GM12878 (cell line): ENCODE data around the gene ANKIB1. TPM values are rescaled to one million over a fixed set of nuclear protein-coding genes. Genes with fewer than 3 reads are reported as not detected.

Source experiments
- ATAC-seq: fragments of 200-7000 bp; cut with Tn5 transposase; 3 replicates; pipeline ENCODE4 v1.9.1; 2020; ENCODE audit warnings: mild to moderate bottlenecking, moderate library complexity
- BruUV-seq: library from RNA; stranded (reverse); fragments of 400-500 nt; replicated peaks from 2 replicates; lab custom pipeline; 2021; lab: Mats Ljungman, UMichigan
- CTCF ChIA-PET: fragments of 300-600 bp; sonication (Branson Sonifier 250); formaldehyde crosslinking; extraction: SDS; loops from one replicate; lab custom pipeline; 2021; ENCODE audit warnings: inconsistent platforms; lab: Yijun Ruan, JAX
- POLR2A ChIA-PET: fragments of 350-600 bp; formaldehyde crosslinking; extraction: SDS; loops from one replicate; lab custom pipeline; 2021; ENCODE audit warnings: inconsistent platforms; lab: Charles Lee
- RAD21 ChIA-PET: fragments of 300-600 bp; sonication (Branson Sonifier 250); formaldehyde crosslinking; loops from one replicate; lab custom pipeline; 2023; ENCODE audit warnings: antibody characterized with exemption; ENCODE audit not compliant: unreplicated experiment; lab: Charles Lee
- SMC1A ChIA-PET: fragments of 300-600 bp; sonication (Branson Sonifier 250); formaldehyde crosslinking; loops from one replicate; lab custom pipeline; 2023; ENCODE audit not compliant: unreplicated experiment, uncharacterized antibody; lab: Charles Lee
- DNase-seq: peaks from one replicate; pipeline ENCODE4 v3.0.0-alpha.2; 2011; ENCODE audit warnings: low read depth, low spot score
- FAIRE-seq: peaks from 3 replicates; lab custom pipeline; 2011; peaks lifted over from hg19 to GRCh38; lab: Jason Lieb, UNC
- H2AFZ ChIP-seq: 2 replicates; pipeline ENCODE4 v1.6.0; 2011; ENCODE audit warnings: low read depth, low read length, control low read depth; ENCODE audit not compliant: control insufficient read depth
- H3K27ac ChIP-seq: 2 replicates; pipeline ENCODE4 v1.5.1; 2011; ENCODE audit warnings: control low read depth; ENCODE audit not compliant: control insufficient read depth, insufficient read depth
- H3K27me3 ChIP-seq, 2 experiments: replicated peaks in 1 of 2; 2 replicates each; pipeline versions ENCODE4 v1.6.0 to v1.6.1; 2011; ENCODE audit warnings: low read length in 1 of 2; ENCODE audit not compliant: control insufficient read depth in 2 of 2, insufficient read depth in 2 of 2
- H3K36me3 ChIP-seq, 2 experiments: 2 replicates each; pipeline ENCODE4 v1.5.1; 2011; ENCODE audit warnings: low read length in 1 of 2; ENCODE audit not compliant: control insufficient read depth in 2 of 2, insufficient read depth in 2 of 2
- H3K4me1 ChIP-seq: 2 replicates; pipeline ENCODE4 v1.6.1; 2011; ENCODE audit warnings: mild to moderate bottlenecking, low read length, moderate library complexity, mixed read lengths; ENCODE audit not compliant: control insufficient read depth, insufficient read depth
- H3K4me2 ChIP-seq: 2 replicates; pipeline ENCODE4 v1.6.0; 2011; ENCODE audit warnings: control low read depth; ENCODE audit not compliant: control insufficient read depth, insufficient read depth
- H3K4me3 ChIP-seq: fragments of 200-600 bp; sonication (generic); 2 replicates; pipeline ENCODE4 v1.5.1; 2016
- H3K79me2 ChIP-seq: 2 replicates; pipeline ENCODE4 v1.6.0; 2011; ENCODE audit warnings: low read length; ENCODE audit not compliant: control insufficient read depth, insufficient read depth
- H3K9ac ChIP-seq: 2 replicates; pipeline ENCODE4 v1.8.0; 2011; ENCODE audit warnings: low read length, control low read depth, mixed read lengths; ENCODE audit not compliant: control insufficient read depth, insufficient read depth
- H3K9me3 ChIP-seq: replicated peaks from 3 replicates; pipeline ENCODE4 v1.5.1; 2011; ENCODE audit warnings: mild to moderate bottlenecking, low read length; ENCODE audit not compliant: control insufficient read depth, insufficient read depth
- H4K20me1 ChIP-seq: 2 replicates; pipeline ENCODE4 v1.6.0; 2011; ENCODE audit not compliant: control insufficient read depth, insufficient read depth
- ATF2 ChIP-seq: IDR thresholded peaks from 2 replicates; pipeline ENCODE4 v1.6.1; 2012; ENCODE audit warnings: low read length, inconsistent platforms
- BACH1 ChIP-seq: fragments of 450-650 bp; IDR thresholded peaks from 2 replicates; pipeline ENCODE4 v1.6.1; 2017; ENCODE audit warnings: mild to moderate bottlenecking, borderline replicate concordance
- BHLHE40 ChIP-seq, 2 experiments: fragments of 450-650 bp in 1 of 2; IDR thresholded peaks; 2 replicates each; pipeline ENCODE4 v1.6.1; 2011 to 2017; ENCODE audit warnings: low read depth in 2 of 2, borderline replicate concordance in 1 of 2, improper control_type of control experiment in 1 of 2, low read length in 1 of 2, mild to moderate bottlenecking in 1 of 2
- CBFB ChIP-seq: IDR thresholded peaks from 2 replicates; pipeline ENCODE4 v1.6.1; 2016; ENCODE audit warnings: antibody characterized with exemption, low read depth
- CHD4 ChIP-seq: fragments of 200-600 bp; sonication (generic); IDR thresholded peaks from 2 replicates; pipeline ENCODE4 v1.6.1; 2016; ENCODE audit warnings: mild to moderate bottlenecking
- DPF2 ChIP-seq: fragments of 450-650 bp; IDR thresholded peaks from 2 replicates; pipeline ENCODE4 v1.6.1; 2017; ENCODE audit warnings: mild to moderate bottlenecking
- HDGF ChIP-seq: fragments of 450-650 bp; IDR thresholded peaks from 2 replicates; pipeline ENCODE4 v1.6.1; 2016; ENCODE audit warnings: antibody characterized with exemption
- LARP7 ChIP-seq: fragments of 450-650 bp; IDR thresholded peaks from 2 replicates; pipeline ENCODE4 v1.6.1; 2017; ENCODE audit warnings: mild to moderate bottlenecking
- NR2C1 ChIP-seq: fragments of 450-650 bp; IDR thresholded peaks from 2 replicates; pipeline ENCODE4 v1.6.1; 2017; ENCODE audit warnings: antibody characterized with exemption, mild to moderate bottlenecking, moderate library complexity
- PKNOX1 ChIP-seq: fragments of 450-650 bp; IDR thresholded peaks from 2 replicates; pipeline ENCODE4 v1.6.1; 2016; ENCODE audit warnings: mild to moderate bottlenecking
- RCOR1 ChIP-seq: conservative IDR thresholded peaks from 2 replicates; pipeline ENCODE4 v1.6.1; 2012; ENCODE audit warnings: low read depth, low read length, improper control_type of control experiment
- SIX5 ChIP-seq: IDR thresholded peaks from 2 replicates; pipeline ENCODE4 v1.6.1; 2011; ENCODE audit warnings: mild to moderate bottlenecking, low read depth, low read length, moderate library complexity; ENCODE audit not compliant: severe bottlenecking
- SMC3 ChIP-seq: IDR thresholded peaks from 2 replicates; pipeline ENCODE4 v1.6.1; 2011; ENCODE audit warnings: low read length, improper control_type of control experiment, borderline replicate concordance
- SP1 ChIP-seq: IDR thresholded peaks from one replicate; pipeline ENCODE4 v1.6.1; 2011; ENCODE audit warnings: low read depth, low read length
- SRF ChIP-seq, 2 experiments: IDR thresholded peaks; 2 replicates each; pipeline ENCODE4 v1.6.1; 2011; ENCODE audit warnings: low read depth in 2 of 2, low read length in 2 of 2, mild to moderate bottlenecking in 1 of 2, moderate library complexity in 1 of 2
- ZBED1 ChIP-seq: IDR thresholded peaks from 2 replicates; pipeline ENCODE4 v1.6.1; 2016; ENCODE audit warnings: borderline replicate concordance
- WGBS: methylation state at CpG from one replicate; pipeline ENCODE4 v1.1.6; 2016; ENCODE audit warnings: low lambda C conversion rate; ENCODE audit not compliant: insufficient replicate concordance, insufficient coverage; ENCODE audit errors: missing lambda C conversion rate; 5-methylcytosine and 5-hydroxymethylcytosine counted together
- in situ Hi-C: fragments of 300-500 bp; cut with MboI; formaldehyde crosslinking; loops from 9 replicates; pipeline ENCODE4 v1.14.3; 2018; ENCODE audit warnings: mixed read lengths
- intact Hi-C: fragments of 100-400 bp; cut with micrococcal nuclease; formaldehyde crosslinking; loops from one replicate; pipeline ENCODE4 v1.14.2; 2022; ENCODE audit not compliant: unreplicated experiment
- polyA plus RNA-seq, 11 experiments: library from polyadenylated mRNA; depleted of rRNA in 4 of 11; unstranded in 6 of 11; stranded (reverse) in 5 of 11; fragments of >200 nt; fragmentation: Nextera tagmentation in 4 of 11; fragmentation: Illumina TruSeq in 1 of 11; extraction: Ambion mirVana in 4 of 11; extraction: Trizol in 1 of 11; gene quantifications; 1 replicate in 1 of 11; 2 replicates in 10 of 11; pipeline versions ENCODE4 v1.2.1 to v1.2.3, GENCODE V29; 2011 to 2016; ENCODE audit warnings: inconsistent platforms in 2 of 11, missing spikeins in 2 of 11, low read depth in 1 of 11
- total RNA-seq, 4 experiments: library from RNA; depleted of rRNA in 3 of 4; stranded (reverse); fragments of >200 nt in 3 of 4; fragmentation: Illumina TruSeq in 1 of 4; extraction: Trizol in 1 of 4; gene quantifications; 2 replicates each; pipeline versions ENCODE4 v1.2.1 to v1.2.3, GENCODE V29; 2013 to 2021
- TF ChIP-seq, protein P1 (sequence below): fragments of 450-650 bp; IDR thresholded peaks from 2 replicates; pipeline ENCODE4 v1.6.1; 2017; ENCODE audit warnings: borderline replicate concordance
- TF ChIP-seq, protein P2 (sequence below): IDR thresholded peaks from 2 replicates; pipeline ENCODE4 v1.6.1; 2011; ENCODE audit warnings: mild to moderate bottlenecking, low read depth, low read length, moderate library complexity; ENCODE audit not compliant: insufficient replicate concordance

Gene ANKIB1
- total and polyA plus RNA-seq, 10 of the 15 experiments (the other 5 are each of a cell fraction or from before 2014, with no cell fraction given), result 9.0 to 54.0 (median 21.9) TPM

- FAIRE-seq (no peak), ATAC-seq (no peak), DNase-seq (no peak)
- ChIA-PET POLR2A (no interaction called here), RAD21 (no interaction called here), CTCF (interaction anchor here (0.6 to 0.9 kb wide), 2 partner anchors 10 to 110 kb away, joined by 3 to 4 read pairs; partner anchors contain the start of gene GATAD1), SMC1A (interaction anchor here (1.3 to 1.6 kb wide), 2 partner anchors 17 to 57 kb away, joined by 3 read pairs; no protein-coding TSS in a partner anchor)
- intact Hi-C loops, result no loop called here
- TF ChIP-seq, protein P1, sequence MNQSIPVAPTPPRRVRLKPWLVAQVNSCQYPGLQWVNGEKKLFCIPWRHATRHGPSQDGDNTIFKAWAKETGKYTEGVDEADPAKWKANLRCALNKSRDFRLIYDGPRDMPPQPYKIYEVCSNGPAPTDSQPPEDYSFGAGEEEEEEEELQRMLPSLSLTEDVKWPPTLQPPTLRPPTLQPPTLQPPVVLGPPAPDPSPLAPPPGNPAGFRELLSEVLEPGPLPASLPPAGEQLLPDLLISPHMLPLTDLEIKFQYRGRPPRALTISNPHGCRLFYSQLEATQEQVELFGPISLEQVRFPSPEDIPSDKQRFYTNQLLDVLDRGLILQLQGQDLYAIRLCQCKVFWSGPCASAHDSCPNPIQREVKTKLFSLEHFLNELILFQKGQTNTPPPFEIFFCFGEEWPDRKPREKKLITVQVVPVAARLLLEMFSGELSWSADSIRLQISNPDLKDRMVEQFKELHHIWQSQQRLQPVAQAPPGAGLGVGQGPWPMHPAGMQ, result no peak
- TF ChIP-seq RCOR1 (no peak), HDGF (no peak), BACH1 (no peak), CBFB (no peak), PKNOX1 (no peak), LARP7 (no peak), ATF2 (no peak), NR2C1 (no peak), SIX5 (no peak), SRF (IDR thresholded peaks at IDR 0.05; ENCODE audit: low read depth in 2 of 2, low read length in 2 of 2) (no peak), DPF2 (no peak), SP1 (no peak), BHLHE40 (IDR thresholded peaks at IDR 0.05; ENCODE audit: borderline replicate concordance in 1 of 2, low read depth in 2 of 2, low read length in 1 of 2) (no peak), ZBED1 (no peak), CHD4 (no peak), SMC3 (no peak)
- TF ChIP-seq, protein P2, sequence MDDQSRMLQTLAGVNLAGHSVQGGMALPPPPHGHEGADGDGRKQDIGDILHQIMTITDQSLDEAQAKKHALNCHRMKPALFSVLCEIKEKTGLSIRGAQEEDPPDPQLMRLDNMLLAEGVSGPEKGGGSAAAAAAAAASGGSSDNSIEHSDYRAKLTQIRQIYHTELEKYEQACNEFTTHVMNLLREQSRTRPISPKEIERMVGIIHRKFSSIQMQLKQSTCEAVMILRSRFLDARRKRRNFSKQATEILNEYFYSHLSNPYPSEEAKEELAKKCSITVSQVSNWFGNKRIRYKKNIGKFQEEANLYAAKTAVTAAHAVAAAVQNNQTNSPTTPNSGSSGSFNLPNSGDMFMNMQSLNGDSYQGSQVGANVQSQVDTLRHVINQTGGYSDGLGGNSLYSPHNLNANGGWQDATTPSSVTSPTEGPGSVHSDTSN, result no peak
- no peaks in the 10 kb centered on the region for H3K4me1 ChIP-seq
- H3K36me3 ChIP-seq, result peaks cover 0 to 6% of the 10 kb centered on the region in 2 experiments; a peak in 1 of 4 replicates
- H3K9me3 ChIP-seq, result no peaks in the 10 kb centered on the region; the same call in 1 of the 3 replicates
- H4K20me1 ChIP-seq, result no peaks in the 10 kb centered on the region
- H3K79me2 ChIP-seq, result no peaks in the 10 kb centered on the region
- H3K4me3 ChIP-seq, result no peak overlapping the region
- no peak overlapping the region for H3K4me2 ChIP-seq
- no peak overlapping the region for H3K9ac ChIP-seq
- H2AFZ ChIP-seq, result no peak overlapping the region
- 81% methylated on average over 2 of the region's 2 CpGs for WGBS
- H3K27ac ChIP-seq, result no peak overlapping the region
- no TSS peak for BruUV-seq
- in situ Hi-C loops, result no loop called here
- no peaks in the 10 kb centered on the region for H3K27me3 ChIP-seq
Measured at GRCh38 chr7:92336662-92337340, 91.0 kb downstream of the ANKIB1 start.
